ENCODE results near the gene RAB25. TPM values are rescaled to one million over a fixed set of nuclear protein-coding genes. Genes with fewer than 3 reads are reported as not detected.

The RAB25 gene
- total and polyA plus RNA-seq, 2 of the 13 experiments (the other 11 are each of a cell fraction or from before 2014, with no cell fraction given), result 0.20 to 0.22 TPM

GRCh38 chr1:156118177-156118868, 57.4 kb downstream of the RAB25 start (continued):
- TF ChIP-seq EED (CRISPR knock-in tag; IDR thresholded peaks at IDR 0.05) (no peak), NRL (CRISPR knock-in tag; IDR thresholded peaks at IDR 0.05; ENCODE audit: borderline replicate concordance) (no peak), SOX6 (IDR thresholded peaks at IDR 0.05) (no peak), SOX6 (CRISPR knock-in tag; IDR thresholded peaks at IDR 0.05) (peak; percentile 53), MAX (IDR thresholded peaks at IDR 0.05) (peak; percentile 84), CSRNP2 (CRISPR knock-in tag; conservative IDR thresholded peaks at IDR 0.05; ENCODE audit: low read depth) (no peak), KDM2A (CRISPR knock-in tag; IDR thresholded peaks at IDR 0.05; ENCODE audit: borderline replicate concordance, low read depth) (peak; percentile 37; the same call in 1 of the 2 replicates), FOXP4 (CRISPR knock-in tag; IDR thresholded peaks at IDR 0.05) (peak; percentile 18; the same call in 1 of the 2 replicates), HNRNPL (IDR thresholded peaks at IDR 0.05; ENCODE audit: low read depth, low read length) (no peak), TRIM24 (CRISPR knock-in tag; IDR thresholded peaks at IDR 0.05) (no peak), ARID4A (CRISPR knock-in tag; IDR thresholded peaks at IDR 0.05; ENCODE audit: borderline replicate concordance) (peak; percentile 79), ZFP62 (CRISPR knock-in tag; IDR thresholded peaks at IDR 0.05) (no peak), ESRRA (CRISPR knock-in tag; IDR thresholded peaks at IDR 0.05; ENCODE audit: low read depth) (no peak), ZNF18 (CRISPR knock-in tag; IDR thresholded peaks at IDR 0.05; ENCODE audit: insufficient replicate concordance) (peak; percentile 27), THAP9 (CRISPR knock-in tag; IDR thresholded peaks at IDR 0.05; ENCODE audit: borderline replicate concordance) (no peak), U2AF1 (optimal IDR thresholded peaks at IDR 0.05; ENCODE audit: low read depth, low read length) (peak; percentile 64)
